ENCODE results near the gene FOSL1.

GRCh38 chr11:65918211-65919140 lies 18.3 kb upstream of the FOSL1 start, which contains the start of gene C11orf68:
- TF ChIP-seq CTCF (IDR thresholded peaks at IDR 0.05) (no peak), POLR2A (IDR thresholded peaks at IDR 0.05; ENCODE audit: low read depth) (no peak), EP300 (IDR thresholded peaks at IDR 0.05) (no peak), POLR2AphosphoS5 (IDR thresholded peaks at IDR 0.05) (peak; percentile 50 to 74)
